ENCODE results near the gene GEMIN8. TPM values are rescaled to one million over a fixed set of nuclear protein-coding genes. Genes with fewer than 3 reads are reported as not detected.

Gene GEMIN8
- total and polyA plus RNA-seq, 2 of the 8 experiments (the other 6 are each of a cell fraction or from before 2014, with no cell fraction given) = 18.2 to 31.4 TPM

DNA sequence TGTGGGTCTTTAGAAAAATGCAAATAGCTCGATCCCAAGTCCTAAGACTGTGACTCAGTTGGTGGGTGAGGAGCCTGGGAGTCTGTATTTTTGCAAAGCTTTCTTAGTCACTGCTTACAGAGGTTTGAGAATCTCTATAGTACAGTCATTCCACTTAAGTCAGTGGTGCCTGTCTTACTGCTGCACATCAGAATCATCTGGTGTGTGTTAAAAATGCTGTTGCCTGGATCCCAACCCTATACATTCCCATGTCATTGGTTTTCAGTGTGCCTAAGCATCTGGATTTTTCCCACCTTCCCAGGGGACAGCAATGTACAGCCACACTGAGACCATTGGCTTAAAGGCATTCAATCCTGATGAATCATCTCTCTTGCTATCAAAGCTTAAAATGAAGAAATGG lies 21.0 kb upstream of the GEMIN8 start:
- no peak overlapping the region for H2BK5ac ChIP-seq (ENCODE audit: low read depth, low read length)
- no peaks in the 10 kb centered on the region for H3K4me1 ChIP-seq (replicated peaks in 1 of 4; ENCODE audit: control insufficient read depth in 3 of 4, insufficient read depth in 4 of 4, low read length in 3 of 4)
- no peak overlapping the region for H3K23ac ChIP-seq (ENCODE audit: insufficient read length)
- no peak overlapping the region for H3K56ac ChIP-seq (replicated peaks; ENCODE audit: insufficient read length, low read depth, low read length)
- H2AK5ac ChIP-seq (ENCODE audit: low read depth, low read length) = no peak overlapping the region
- H2AFZ ChIP-seq (ENCODE audit: low read length) = no peak overlapping the region
- no peak overlapping the region for H3K14ac ChIP-seq (ENCODE audit: insufficient read length)
- no peak overlapping the region for H4K8ac ChIP-seq (ENCODE audit: extremely low read depth, insufficient read depth, low read length)
- WGBS, 2 experiments (ENCODE audit: extremely low coverage in 1 of 2, insufficient coverage in 1 of 2, insufficient read length in 1 of 2, insufficient replicate concordance in 2 of 2, low coverage in 1 of 2, low lambda C conversion rate in 2 of 2, missing lambda C conversion rate in 1 of 2) = 73% methylated on average over 1 of the region's 1 CpG; no CpG with 5 or more reads in 1 of the 2 experiments
- no peak overlapping the region for H2BK20ac ChIP-seq (ENCODE audit: low read length)
- ChIA-PET POLR2A (ENCODE audit: partially characterized antibody) (no interaction called here), CTCF (ENCODE audit: partially characterized antibody) (interaction anchor here (0.8 to 0.9 kb wide), 2 partner anchors 11 to 461 kb away, joined by 3 read pairs; no protein-coding TSS in a partner anchor)
- H2BK12ac ChIP-seq (ENCODE audit: low read depth, low read length) = no peak overlapping the region
- H4K20me1 ChIP-seq (replicated peaks in 1 of 2; ENCODE audit: control insufficient read depth in 1 of 2, insufficient read depth in 2 of 2, low read length in 2 of 2) = no peaks in the 10 kb centered on the region
- no peak overlapping the region for H3K4me3 ChIP-seq (ENCODE audit: extremely low read depth in 1 of 4, insufficient read depth in 2 of 4, low read depth in 3 of 4, low read length in 4 of 4)
- no peak overlapping the region for H3K4ac ChIP-seq (replicated peaks; ENCODE audit: insufficient read length, low read depth, low read length)
- H4K91ac ChIP-seq (replicated peaks; ENCODE audit: insufficient read length, low read length) = no peak overlapping the region
- no peak overlapping the region for H2BK15ac ChIP-seq (ENCODE audit: low read length)
- H3K23me2 ChIP-seq (ENCODE audit: low read depth, low read length) = no peaks in the 10 kb centered on the region
- H3K9ac ChIP-seq (replicated peaks in 1 of 4; ENCODE audit: extremely low read depth in 1 of 4, low read depth in 3 of 4, low read length in 3 of 4) = no peak overlapping the region
- DNase-seq (ENCODE audit: low read depth in 1 of 2, low spot score in 2 of 2) (no peak), FAIRE-seq (no peak)
- TF ChIP-seq SAP30 (IDR thresholded peaks at IDR 0.05; ENCODE audit: insufficient read depth, insufficient replicate concordance, low read length) (no peak), CTCF (IDR thresholded peaks at IDR 0.05; ENCODE audit: control extremely low read depth in 1 of 3, insufficient read depth in 1 of 3, low read depth in 1 of 3, low read length in 3 of 3) (no peak), TCF12 (IDR thresholded peaks at IDR 0.05; ENCODE audit: low read depth, low read length) (no peak), POLR2AphosphoS5 (IDR thresholded peaks at IDR 0.05; ENCODE audit: low read depth, low read length) (no peak), BACH1 (IDR thresholded peaks at IDR 0.05; ENCODE audit: low read length) (no peak), TBP (IDR thresholded peaks at IDR 0.05; ENCODE audit: low read depth, low read length) (no peak), E2F6 (IDR thresholded peaks at IDR 0.05) (no peak), CBX8 (IDR thresholded peaks at IDR 0.05; ENCODE audit: borderline replicate concordance, low read depth, low read length) (no peak), CHD1 (IDR thresholded peaks at IDR 0.05; ENCODE audit: low read depth, low read length) (no peak), HDAC6 (IDR thresholded peaks at IDR 0.05; ENCODE audit: low read depth, low read length) (no peak), USF2 (IDR thresholded peaks at IDR 0.05; ENCODE audit: low read length) (no peak)
- no peaks in the 10 kb centered on the region for H3K36me3 ChIP-seq (ENCODE audit: control insufficient read depth in 2 of 4, insufficient read depth in 4 of 4, low read length in 3 of 4)
- H3K27me3 ChIP-seq (replicated peaks in 1 of 4; ENCODE audit: control insufficient read depth in 3 of 4, extremely low read depth in 1 of 4, insufficient read depth in 3 of 4, low read length in 3 of 4) = no peaks in the 10 kb centered on the region
- no peaks in the 10 kb centered on the region for H3K79me1 ChIP-seq (ENCODE audit: low read depth, low read length)
- H4K5ac ChIP-seq (ENCODE audit: insufficient read length, low read depth, low read length) = no peak overlapping the region
- H3K27ac ChIP-seq (ENCODE audit: low read depth, low read length) = no peak overlapping the region
- H3K18ac ChIP-seq (ENCODE audit: extremely low read depth, low read length) = no peak overlapping the region
- H3K4me2 ChIP-seq (ENCODE audit: insufficient read depth in 1 of 2, low read depth in 2 of 2, low read length in 2 of 2) = no peak overlapping the region
- H3K79me2 ChIP-seq (ENCODE audit: control insufficient read depth in 1 of 2, insufficient read depth in 2 of 2, low read length in 2 of 2) = no peaks in the 10 kb centered on the region
- H3K9me3 ChIP-seq (ENCODE audit: insufficient read depth in 2 of 2, low read depth in 1 of 2, low read length in 1 of 2) = no peaks in the 10 kb centered on the region
- H2BK120ac ChIP-seq (replicated peaks; ENCODE audit: low read depth, low read length) = no peak overlapping the region

All from H1 (cell line).